ENCODE measurements around the gene CATSPER2.
"Not testable (repeated sequence)": the region's sequence is repeated elsewhere in the genome, so short reads cannot be mapped to it uniquely, and the experiment has no call there.

Gene CATSPER2

DNA sequence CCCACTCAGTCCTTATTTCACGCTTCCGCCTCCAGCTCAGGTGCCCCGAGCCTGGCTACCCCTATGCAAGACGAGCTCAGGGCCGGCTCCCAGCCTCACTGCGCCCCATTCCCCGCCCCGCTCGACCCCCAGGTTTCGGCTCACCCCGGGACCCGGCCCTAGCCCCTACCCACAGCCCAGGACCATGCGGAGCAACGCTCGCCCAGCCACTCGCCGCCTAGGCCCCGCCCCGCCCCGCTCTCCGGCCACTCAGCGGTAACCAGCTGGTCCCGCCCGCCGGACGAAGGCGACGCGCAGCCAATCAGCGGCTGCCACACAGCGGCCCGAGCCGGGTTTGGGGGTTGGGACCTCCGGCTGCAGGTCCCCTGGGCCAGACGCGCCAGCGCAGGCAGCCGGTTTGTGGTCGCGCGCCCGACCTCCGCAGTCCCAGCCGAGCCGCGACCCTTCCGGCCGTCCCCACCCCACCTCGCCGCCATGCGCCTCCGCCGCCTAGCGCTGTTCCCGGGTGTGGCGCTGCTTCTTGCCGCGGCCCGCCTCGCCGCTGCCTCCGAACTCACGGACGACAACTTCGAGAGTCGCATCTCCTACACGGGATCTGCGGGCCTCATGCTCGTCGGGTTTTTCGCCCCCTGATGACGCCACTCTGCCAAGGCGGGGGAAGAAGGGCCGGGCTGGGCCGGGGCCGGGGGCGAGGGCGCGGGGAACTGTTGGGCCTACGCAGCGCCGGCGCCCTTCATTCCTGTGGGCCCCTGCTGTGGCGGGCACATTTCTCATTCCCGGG lies at the start of gene CATSPER2:
Gene CATSPER2, minus strand, starts transcription at position 196 of the 781 bp plus-strand sequence. CDS start 783 bp downstream, outside the sequence.
- no peak for DNase-seq
- H3K4me3 Mint-ChIP-seq: no peak within 1 kb of the TSS
- H3K27ac Mint-ChIP-seq: no peak within 1 kb of the TSS
- no peaks in the 10 kb centered on the region for H3K27me3 Mint-ChIP-seq
- ATAC-seq (replicated peaks): no peak
- peaks cover 4 to 12% of the 10 kb centered on the region in 2 donors for H3K4me1 Mint-ChIP-seq
- peaks cover 30 to 39% of the 10 kb centered on the region in 2 donors for H3K36me3 Mint-ChIP-seq
- H3K9me3 Mint-ChIP-seq: no peaks in the 10 kb centered on the region

- ATAC-seq (replicated peaks): peak; percentile 31
- H3K27ac Mint-ChIP-seq, H3K9me3 Mint-ChIP-seq, H3K4me1 Mint-ChIP-seq, H3K36me3 Mint-ChIP-seq, H3K4me3 Mint-ChIP-seq, DNase-seq: not testable (repeated sequence)
- H3K27me3 Mint-ChIP-seq: peaks cover 13 to 16% of the 10 kb centered on the region in 2 donors
Measured at GRCh38 chr15:43693148-43694022, 44.7 kb upstream of the CATSPER2 start, which contains the start of gene CKMT1A. TSS of gene CKMT1A (plus strand) at chr15:43693859. CDS start at chr15:43694051, 192 bp downstream.

- not testable (repeated sequence) for H3K4me3 Mint-ChIP-seq; DNase-seq; H3K27ac Mint-ChIP-seq; ATAC-seq (replicated peaks); H3K4me1 Mint-ChIP-seq; H3K9me3 Mint-ChIP-seq; H3K36me3 Mint-ChIP-seq
- peaks cover 12 to 13% of the 10 kb centered on the region in 2 donors for H3K27me3 Mint-ChIP-seq
Measured at GRCh38 chr15:43692679-43693078, 44.0 kb upstream of the CATSPER2 start.

DNA sequence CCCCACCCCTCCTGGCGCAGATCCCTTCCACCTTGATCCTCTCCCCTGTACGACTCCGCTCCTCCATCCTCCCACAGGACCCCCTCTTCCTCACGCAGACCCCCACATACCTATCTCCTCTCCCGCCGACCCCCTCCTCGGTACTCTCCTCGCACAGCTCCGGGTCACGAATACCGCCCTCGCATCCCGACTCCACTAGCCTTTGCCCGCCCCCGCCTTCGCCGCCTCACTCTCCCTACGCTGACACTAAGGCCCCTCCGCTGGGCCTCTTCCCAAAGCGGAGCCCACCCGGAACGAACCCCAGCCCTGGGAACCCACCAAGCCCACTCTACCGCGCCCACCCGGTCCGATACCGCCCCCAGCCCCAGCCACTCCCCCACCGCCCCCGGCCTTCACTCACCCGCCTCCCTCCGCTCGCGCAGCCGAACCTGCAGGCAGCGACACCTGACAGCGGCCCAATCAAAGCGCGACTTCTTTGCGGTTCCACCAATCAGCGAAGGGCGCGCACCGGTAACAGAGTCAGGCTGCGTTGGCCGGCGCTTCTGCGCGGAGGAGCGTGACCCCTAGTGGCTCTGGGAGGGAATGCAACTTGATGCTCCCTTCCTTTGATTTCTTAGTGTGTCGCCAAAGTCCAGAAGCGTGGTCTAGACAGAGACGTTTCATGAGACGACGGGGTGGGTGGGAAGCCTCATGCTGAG lies 41.1 kb upstream of the CATSPER2 start:
- peak; percentile 97 to 98 for ATAC-seq (replicated peaks)
- not testable (repeated sequence) for H3K36me3 Mint-ChIP-seq, DNase-seq, H3K9me3 Mint-ChIP-seq, H3K27ac Mint-ChIP-seq, H3K4me3 Mint-ChIP-seq, H3K27me3 Mint-ChIP-seq, H3K4me1 Mint-ChIP-seq

DNA sequence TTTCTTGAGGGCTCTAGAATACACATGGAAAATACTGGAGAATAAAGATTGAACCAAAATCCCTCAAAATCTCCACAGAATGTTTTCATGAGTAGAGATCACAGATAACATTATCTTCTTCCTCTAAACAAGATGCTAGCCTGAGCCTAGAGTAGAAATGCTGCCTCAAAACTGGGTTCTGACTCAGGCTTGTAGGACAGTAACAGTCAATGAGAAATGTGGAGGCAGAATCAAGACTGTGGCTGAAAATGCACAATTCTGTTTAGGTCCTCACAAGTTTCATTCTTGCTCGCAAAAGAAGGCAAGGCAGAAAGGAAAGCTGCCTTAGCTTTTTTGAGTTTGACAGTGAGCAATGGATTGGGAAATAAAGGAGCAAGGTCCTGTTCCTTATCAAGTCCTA lies 25.5 kb upstream of the CATSPER2 start:
- not testable (repeated sequence) for H3K36me3 Mint-ChIP-seq; ATAC-seq (replicated peaks); H3K27me3 Mint-ChIP-seq; DNase-seq; H3K4me3 Mint-ChIP-seq; H3K27ac Mint-ChIP-seq; H3K4me1 Mint-ChIP-seq; H3K9me3 Mint-ChIP-seq

- not testable (repeated sequence) for H3K27me3 Mint-ChIP-seq; ATAC-seq (replicated peaks); H3K4me3 Mint-ChIP-seq
Measured at GRCh38 chr15:43666177-43666576, 17.5 kb upstream of the CATSPER2 start.

GRCh38 chr15:43663333-43663732 lies 14.7 kb upstream of the CATSPER2 start:
- not testable (repeated sequence) for H3K27ac Mint-ChIP-seq; DNase-seq; H3K4me1 Mint-ChIP-seq; H3K36me3 Mint-ChIP-seq; ATAC-seq (replicated peaks); H3K9me3 Mint-ChIP-seq; H3K27me3 Mint-ChIP-seq; H3K4me3 Mint-ChIP-seq

More at GRCh38 chr15:43666177-43666576, 17.5 kb upstream of the CATSPER2 start:
- H3K27ac Mint-ChIP-seq, H3K36me3 Mint-ChIP-seq, H3K4me1 Mint-ChIP-seq, H3K9me3 Mint-ChIP-seq, DNase-seq: not testable (repeated sequence)

GRCh38 chr15:43662293-43662692 lies 13.6 kb upstream of the CATSPER2 start:
- ATAC-seq (replicated peaks): peak; percentile 46 to 58
- H3K9me3 Mint-ChIP-seq, H3K27me3 Mint-ChIP-seq, H3K4me3 Mint-ChIP-seq, DNase-seq, H3K36me3 Mint-ChIP-seq, H3K4me1 Mint-ChIP-seq, H3K27ac Mint-ChIP-seq: not testable (repeated sequence)

GRCh38 chr15:43659727-43660126 lies 11.1 kb upstream of the CATSPER2 start:
- H3K36me3 Mint-ChIP-seq; H3K9me3 Mint-ChIP-seq; H3K4me1 Mint-ChIP-seq; H3K27ac Mint-ChIP-seq; ATAC-seq (replicated peaks); H3K27me3 Mint-ChIP-seq; H3K4me3 Mint-ChIP-seq; DNase-seq: not testable (repeated sequence)

DNA sequence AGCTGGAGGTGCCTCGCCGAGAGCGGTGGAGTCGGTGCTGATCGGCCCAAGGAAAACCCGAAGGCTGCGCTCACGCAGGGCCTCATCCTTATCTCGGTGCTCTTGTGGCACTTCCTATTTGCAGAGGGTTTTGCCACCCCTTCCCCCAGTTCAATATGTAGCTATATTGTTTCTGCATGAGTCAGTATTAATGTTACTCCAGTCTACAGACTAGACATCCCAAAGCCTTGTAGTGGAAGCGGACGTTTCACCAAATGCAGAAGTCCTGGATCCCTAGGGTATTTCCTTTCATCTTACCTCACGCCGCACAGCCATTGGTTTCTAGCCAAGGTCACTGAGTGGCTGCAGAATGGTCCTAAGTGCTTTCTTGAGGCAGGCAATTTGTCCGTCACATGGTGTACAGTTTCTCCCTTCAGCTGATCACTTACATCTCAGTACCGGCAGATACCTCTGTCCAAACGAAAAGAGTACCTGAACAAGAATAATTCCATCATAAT lies 834 bp upstream of the CATSPER2 start:
- peaks cover 31 to 39% of the 10 kb centered on the region in 2 donors for H3K36me3 Mint-ChIP-seq
- not testable (repeated sequence) for H3K9me3 Mint-ChIP-seq

GRCh38 chr15:43638464-43639204 lies 10.0 kb downstream of the CATSPER2 start:
- not testable (repeated sequence) for H3K4me3 Mint-ChIP-seq; H3K9me3 Mint-ChIP-seq; H3K4me1 Mint-ChIP-seq; DNase-seq; ATAC-seq (replicated peaks); H3K27ac Mint-ChIP-seq; H3K27me3 Mint-ChIP-seq
- H3K36me3 Mint-ChIP-seq: peaks cover 7 to 14% of the 10 kb centered on the region in 2 donors

More for the DNA sequence above, 834 bp upstream of the CATSPER2 start:
- not testable (repeated sequence) for H3K27me3 Mint-ChIP-seq, H3K4me3 Mint-ChIP-seq, DNase-seq, H3K27ac Mint-ChIP-seq
- peaks cover 4 to 12% of the 10 kb centered on the region in 2 donors for H3K4me1 Mint-ChIP-seq
- ATAC-seq (replicated peaks): peak in 1 of 2 donors; percentile 57

GRCh38 chr15:43626937-43627336 lies 21.7 kb downstream of the CATSPER2 start:
- not testable (repeated sequence) for H3K9me3 Mint-ChIP-seq; DNase-seq; H3K27me3 Mint-ChIP-seq; H3K36me3 Mint-ChIP-seq; H3K4me3 Mint-ChIP-seq; ATAC-seq (replicated peaks); H3K4me1 Mint-ChIP-seq; H3K27ac Mint-ChIP-seq

- H3K36me3 Mint-ChIP-seq: peaks cover 0 to 3% of the 10 kb centered on the region in 2 donors
- H3K27ac Mint-ChIP-seq: no peak overlapping the region
- H3K4me3 Mint-ChIP-seq: no peak overlapping the region
- DNase-seq: no peak
- H3K4me1 Mint-ChIP-seq: no peaks in the 10 kb centered on the region
- peaks cover 7 to 10% of the 10 kb centered on the region in 2 donors for H3K27me3 Mint-ChIP-seq
- ATAC-seq (replicated peaks): no peak
- H3K9me3 Mint-ChIP-seq: no peaks in the 10 kb centered on the region
Measured at GRCh38 chr15:43625106-43625505, 23.5 kb downstream of the CATSPER2 start.
